IPS-11a (cell line): ENCODE data around the gene FRMD4A.
"Not testable (repeated sequence)": the region's sequence is repeated elsewhere in the genome, so short reads cannot be mapped to it uniquely, and the experiment has no call there.

Experiments used
- H3K4me3 ChIP-seq: one replicate; pipeline ENCODE4 v1.5.1; 2013; ENCODE audit warnings: low read depth, low read length, control low read depth

Gene FRMD4A

GRCh38 chr10:13733071-13733470, 597.7 kb downstream of the FRMD4A start:
- H3K4me3 ChIP-seq: no peak overlapping the region

- no peak overlapping the region for H3K4me3 ChIP-seq
Measured at GRCh38 chr10:13732465-13732881, 598.3 kb downstream of the FRMD4A start.

- no peak overlapping the region for H3K4me3 ChIP-seq
Measured at GRCh38 chr10:13731799-13732198, 598.9 kb downstream of the FRMD4A start.

GRCh38 chr10:13730956-13731355, 599.8 kb downstream of the FRMD4A start:
- no peak overlapping the region for H3K4me3 ChIP-seq

- no peak overlapping the region for H3K4me3 ChIP-seq
Measured at GRCh38 chr10:13730306-13730652, 600.4 kb downstream of the FRMD4A start.

- no peak overlapping the region for H3K4me3 ChIP-seq
Measured at GRCh38 chr10:13729586-13730305, 601.0 kb downstream of the FRMD4A start.

GRCh38 chr10:13728898-13729535, 601.7 kb downstream of the FRMD4A start:
- no peak overlapping the region for H3K4me3 ChIP-seq

- no peak overlapping the region for H3K4me3 ChIP-seq
Measured at GRCh38 chr10:13725594-13725993, 605.1 kb downstream of the FRMD4A start.

GRCh38 chr10:13724484-13724883, 606.2 kb downstream of the FRMD4A start:
- H3K4me3 ChIP-seq: no peak overlapping the region

- H3K4me3 ChIP-seq: no peak overlapping the region
Measured at GRCh38 chr10:13722747-13723653, 607.7 kb downstream of the FRMD4A start.

GRCh38 chr10:13721486-13721885, 609.2 kb downstream of the FRMD4A start:
- no peak overlapping the region for H3K4me3 ChIP-seq

GRCh38 chr10:13720699-13721098, 610.0 kb downstream of the FRMD4A start:
- no peak overlapping the region for H3K4me3 ChIP-seq

- H3K4me3 ChIP-seq: no peak overlapping the region
Measured at GRCh38 chr10:13719425-13719824, 611.3 kb downstream of the FRMD4A start.

- H3K4me3 ChIP-seq: no peak overlapping the region
Measured at GRCh38 chr10:13718820-13719219, 611.9 kb downstream of the FRMD4A start.

GRCh38 chr10:13717936-13718772, 612.6 kb downstream of the FRMD4A start:
- H3K4me3 ChIP-seq: no peak overlapping the region

- H3K4me3 ChIP-seq: no peak overlapping the region
Measured at GRCh38 chr10:13717571-13717935, 613.2 kb downstream of the FRMD4A start.

- no peak overlapping the region for H3K4me3 ChIP-seq
Measured at GRCh38 chr10:13716081-13717071, 614.3 kb downstream of the FRMD4A start.

- H3K4me3 ChIP-seq: not testable (repeated sequence)
Measured at GRCh38 chr10:13715596-13715995, 615.1 kb downstream of the FRMD4A start.

GRCh38 chr10:13715100-13715499, 615.6 kb downstream of the FRMD4A start:
- H3K4me3 ChIP-seq: no peak overlapping the region
